ES-I3 (cell line): Measurements from ENCODE around the gene NUP50.

Experiments used
- H3K36me3 ChIP-seq: 2 replicates; pipeline ENCODE4 v1.6.1; 2013; ENCODE audit warnings: mild to moderate bottlenecking, low read length, control low read depth, moderate library complexity; ENCODE audit not compliant: insufficient read depth
- H3K4me1 ChIP-seq: 2 replicates; pipeline ENCODE4 v1.6.1; 2013; ENCODE audit warnings: mild to moderate bottlenecking, control low read depth, low read length; ENCODE audit not compliant: insufficient read depth
- H3K9ac ChIP-seq: 2 replicates; pipeline ENCODE4 v1.6.1; 2013; ENCODE audit warnings: low read depth, mild to moderate bottlenecking, low read length, moderate library complexity
- H3K9me3 ChIP-seq: 2 replicates; pipeline ENCODE4 v1.6.1; 2013; ENCODE audit warnings: mild to moderate bottlenecking, low read length, moderate library complexity; ENCODE audit not compliant: control insufficient read depth, insufficient read depth

Gene NUP50

GRCh38 chr22:45205276-45205925 lies 41.7 kb downstream of the NUP50 start:
- H3K9ac ChIP-seq = no peak overlapping the region
- H3K36me3 ChIP-seq = peaks cover 8% of the 10 kb centered on the region; the same call in 1 of the 2 replicates
- 0 out of 2 replicates have a peak, but pooled peaks cover 4% of the 10 kb centered on the region for H3K4me1 ChIP-seq
- no peaks in the 10 kb centered on the region for H3K9me3 ChIP-seq

GRCh38 chr22:45206233-45206632 lies 42.5 kb downstream of the NUP50 start:
- H3K4me1 ChIP-seq = 0 out of 2 replicates have a peak, but pooled peaks cover 2% of the 10 kb centered on the region
- H3K9me3 ChIP-seq = no peaks in the 10 kb centered on the region
- peaks cover 5% of the 10 kb centered on the region for H3K36me3 ChIP-seq
- no peak overlapping the region for H3K9ac ChIP-seq

GRCh38 chr22:45207533-45207932 lies 43.8 kb downstream of the NUP50 start:
- Histone ChIP-seq H3K4me1 (peaks cover 9% of the 10 kb centered on the region; the same call in 1 of the 2 replicates), H3K9ac (no peak overlapping the region), H3K9me3 (no peaks in the 10 kb centered on the region), H3K36me3 (peaks cover 4% of the 10 kb centered on the region)

- Histone ChIP-seq H3K9me3 (no peaks in the 10 kb centered on the region), H3K36me3 (no peaks in the 10 kb centered on the region; the same call in 1 of the 2 replicates), H3K9ac (no peak overlapping the region), H3K4me1 (peaks cover 13% of the 10 kb centered on the region; the same call in 1 of the 2 replicates)
Measured at GRCh38 chr22:45207981-45208664, 44.4 kb downstream of the NUP50 start.

- H3K36me3 ChIP-seq = no peaks in the 10 kb centered on the region; the same call in 1 of the 2 replicates
- H3K4me1 ChIP-seq = peaks cover 13% of the 10 kb centered on the region; the same call in 1 of the 2 replicates
- H3K9me3 ChIP-seq = no peaks in the 10 kb centered on the region
- H3K9ac ChIP-seq = no peak overlapping the region
Measured at GRCh38 chr22:45208696-45208992, 44.9 kb downstream of the NUP50 start.

- Histone ChIP-seq H3K36me3 (no peaks in the 10 kb centered on the region; the same call in 1 of the 2 replicates), H3K9ac (no peak overlapping the region), H3K4me1 (peaks cover 13% of the 10 kb centered on the region; the same call in 1 of the 2 replicates), H3K9me3 (no peaks in the 10 kb centered on the region)
Measured at GRCh38 chr22:45208993-45209838, 45.5 kb downstream of the NUP50 start.

GRCh38 chr22:45210174-45210573 lies 46.4 kb downstream of the NUP50 start:
- H3K4me1 ChIP-seq = peaks cover 13% of the 10 kb centered on the region; the same call in 1 of the 2 replicates
- no peak overlapping the region for H3K9ac ChIP-seq
- H3K36me3 ChIP-seq = no peaks in the 10 kb centered on the region; the same call in 1 of the 2 replicates
- H3K9me3 ChIP-seq = no peaks in the 10 kb centered on the region

- peaks cover 13% of the 10 kb centered on the region; the same call in 1 of the 2 replicates for H3K4me1 ChIP-seq
- H3K9ac ChIP-seq = no peak overlapping the region
- no peaks in the 10 kb centered on the region; the same call in 1 of the 2 replicates for H3K36me3 ChIP-seq
- no peaks in the 10 kb centered on the region for H3K9me3 ChIP-seq
Measured at GRCh38 chr22:45210577-45210976, 46.9 kb downstream of the NUP50 start.

GRCh38 chr22:45210991-45211390 lies 47.3 kb downstream of the NUP50 start:
- H3K4me1 ChIP-seq = peaks cover 13% of the 10 kb centered on the region; the same call in 1 of the 2 replicates
- no peak overlapping the region for H3K9ac ChIP-seq
- no peaks in the 10 kb centered on the region for H3K9me3 ChIP-seq
- H3K36me3 ChIP-seq = no peaks in the 10 kb centered on the region; the same call in 1 of the 2 replicates

GRCh38 chr22:45211435-45211834 lies 47.7 kb downstream of the NUP50 start:
- peaks cover 13% of the 10 kb centered on the region; the same call in 1 of the 2 replicates for H3K4me1 ChIP-seq
- H3K9ac ChIP-seq = no peak overlapping the region
- H3K36me3 ChIP-seq = no peaks in the 10 kb centered on the region; the same call in 1 of the 2 replicates
- no peaks in the 10 kb centered on the region for H3K9me3 ChIP-seq

GRCh38 chr22:45211848-45212247 lies 48.1 kb downstream of the NUP50 start:
- Histone ChIP-seq H3K36me3 (no peaks in the 10 kb centered on the region; the same call in 1 of the 2 replicates), H3K9ac (no peak overlapping the region), H3K4me1 (peaks cover 13% of the 10 kb centered on the region; the same call in 1 of the 2 replicates), H3K9me3 (no peaks in the 10 kb centered on the region)

GRCh38 chr22:45212306-45212709 lies 48.6 kb downstream of the NUP50 start:
- H3K4me1 ChIP-seq = peaks cover 13% of the 10 kb centered on the region; the same call in 1 of the 2 replicates
- peak overlapping the region; percentile 16; the same call in 1 of the 2 replicates for H3K9ac ChIP-seq
- H3K36me3 ChIP-seq = no peaks in the 10 kb centered on the region; the same call in 1 of the 2 replicates
- H3K9me3 ChIP-seq = no peaks in the 10 kb centered on the region

- Histone ChIP-seq H3K36me3 (no peaks in the 10 kb centered on the region; the same call in 1 of the 2 replicates), H3K4me1 (peaks cover 13% of the 10 kb centered on the region; the same call in 1 of the 2 replicates), H3K9ac (peak overlapping the region; percentile 16; the same call in 1 of the 2 replicates), H3K9me3 (no peaks in the 10 kb centered on the region)
Measured at GRCh38 chr22:45212992-45213751, 49.4 kb downstream of the NUP50 start.
